Lower leg skin (tissue), 3 donors: ENCODE measurements around the gene POP4.

Experiments used
- CTCF ChIP-seq, 3 donors: fragments of 450-650 bp; IDR thresholded peaks; one replicate each; pipeline ENCODE4 v1.5.1; 2016; ENCODE audit warnings: antibody characterized with exemption in 3 of 3, mild to moderate bottlenecking in 3 of 3, moderate library complexity in 2 of 3
- POLR2A ChIP-seq, 2 donors: fragments of 450-650 bp; IDR thresholded peaks; one replicate each; pipeline ENCODE4 v1.6.1; 2016 to 2017; ENCODE audit warnings: antibody characterized with exemption in 2 of 2, mild to moderate bottlenecking in 1 of 2, moderate library complexity in 1 of 2

GRCh38 chr19:29562299-29563297 lies 43.5 kb upstream of the POP4 start:
- TF ChIP-seq CTCF (IDR thresholded peaks at IDR 0.05) (no peak), POLR2A (IDR thresholded peaks at IDR 0.05) (no peak)
